GM18511 (cell line): Measurements from ENCODE around the gene KRT6B.
"Not testable (repeated sequence)": the region's sequence is repeated elsewhere in the genome, so short reads cannot be mapped to it uniquely, and the experiment has no call there.

ENCODE experiments used
- ATAC-seq: cut with Tn5 transposase; IDR thresholded peaks from one replicate; pipeline ENCODE4 v1.9.1; 2021; ENCODE audit warnings: mild to moderate bottlenecking, moderate library complexity; ENCODE audit not compliant: unreplicated experiment

The KRT6B gene

GRCh38 chr12:52452101-52452500, at the start of gene KRT6B:
Gene KRT6B (minus strand): TSS chr12:52452146. CDS start chr12:52452078, 68 bp downstream.
- ATAC-seq: no peak

DNA sequence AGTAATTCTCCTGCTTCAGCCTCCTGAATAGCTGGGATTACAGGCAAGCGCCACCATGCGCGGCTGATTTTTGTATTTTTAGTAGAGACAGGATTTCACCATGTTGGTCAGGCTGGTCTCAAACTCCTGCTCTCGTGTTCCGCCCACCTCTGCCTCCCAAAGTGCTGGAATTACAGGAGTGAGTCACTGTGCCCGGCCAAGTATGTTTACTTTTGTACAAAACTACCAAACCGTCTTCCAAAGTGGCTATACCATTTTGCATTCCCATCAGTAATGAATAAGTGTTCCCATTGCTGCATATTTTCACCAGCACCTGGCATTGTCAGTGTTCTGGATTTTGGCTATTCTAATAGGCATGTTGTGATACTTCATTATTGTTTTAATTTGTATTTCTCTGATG, 49.5 kb upstream of the KRT6B start:
- no peak for ATAC-seq

GRCh38 chr12:52500574-52500973, 48.6 kb upstream of the KRT6B start:
- not testable (repeated sequence) for ATAC-seq

GRCh38 chr12:52499806-52500560, 48.0 kb upstream of the KRT6B start:
- no peak for ATAC-seq

- no peak for ATAC-seq
Measured at GRCh38 chr12:52498946-52499345, 47.0 kb upstream of the KRT6B start.

DNA sequence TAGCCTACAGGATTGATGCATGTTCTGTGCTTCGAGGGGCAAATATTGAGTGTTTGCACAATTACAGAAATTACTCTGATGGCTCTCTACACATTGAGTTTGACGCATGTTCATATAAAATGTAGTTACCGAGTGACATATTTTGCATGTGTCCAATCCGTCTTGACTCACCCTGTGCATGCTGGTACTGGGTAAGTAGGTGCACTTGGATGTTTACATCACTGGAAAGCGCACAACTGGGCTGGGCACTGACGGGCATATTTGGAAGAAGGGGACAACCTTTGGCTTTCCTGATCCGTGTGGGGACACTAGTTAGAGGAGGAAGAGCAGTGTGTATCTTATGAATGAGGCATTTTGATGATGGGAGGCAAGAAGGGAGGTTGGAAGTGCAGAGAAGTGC, 46.0 kb upstream of the KRT6B start:
- ATAC-seq: no peak

- no peak for ATAC-seq
Measured at GRCh38 chr12:52496590-52497071, 44.7 kb upstream of the KRT6B start.

DNA sequence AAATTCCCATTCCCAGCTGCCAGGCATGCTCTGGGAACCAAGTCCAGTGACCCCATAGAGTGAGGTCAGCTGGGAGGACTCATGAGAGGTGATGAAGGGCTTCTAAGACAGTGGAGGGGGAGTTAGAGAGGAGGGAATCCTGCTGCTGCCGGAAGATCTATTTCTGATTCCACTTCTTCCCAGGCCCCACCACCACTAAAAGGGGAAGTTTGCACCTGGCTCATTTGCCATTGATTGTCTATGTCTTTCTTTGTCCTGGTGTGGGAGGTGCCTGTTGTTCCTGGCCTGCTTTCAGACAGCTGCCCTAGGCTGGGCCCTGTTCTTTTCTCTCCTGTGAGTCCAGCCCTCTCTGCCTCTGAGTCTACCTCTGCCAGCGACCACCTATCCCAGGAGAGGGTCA, 44.1 kb upstream of the KRT6B start:
- ATAC-seq: no peak

GRCh38 chr12:52495389-52495788, 43.4 kb upstream of the KRT6B start:
- ATAC-seq: no peak

DNA sequence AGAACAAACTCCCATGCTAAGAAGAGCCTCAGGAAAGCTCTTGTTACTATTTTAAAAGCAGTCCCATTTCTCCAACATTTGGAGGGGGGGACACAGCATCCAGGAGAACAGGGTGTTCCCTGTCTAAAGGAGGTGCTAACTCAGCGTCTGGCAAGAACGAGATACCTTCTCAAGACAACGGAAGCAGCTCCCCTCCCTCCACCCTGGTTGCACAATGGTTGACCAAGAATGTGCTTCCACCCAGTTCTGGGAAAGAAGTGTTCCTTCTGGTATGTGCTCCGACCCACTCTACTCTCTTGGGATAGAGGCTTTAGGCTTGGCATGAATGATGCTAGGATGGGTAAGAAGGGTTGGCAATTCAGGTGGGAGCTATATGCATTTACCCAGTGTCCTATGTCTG, 42.6 kb upstream of the KRT6B start:
- no peak for ATAC-seq

- ATAC-seq: no peak
Measured at GRCh38 chr12:52494100-52494499, 42.2 kb upstream of the KRT6B start.

- ATAC-seq: no peak
Measured at GRCh38 chr12:52493172-52493571, 41.2 kb upstream of the KRT6B start, which contains the start of gene KRT6A. Gene KRT6A (minus strand): TSS chr12:52493257. CDS start chr12:52493188, 69 bp downstream.

DNA sequence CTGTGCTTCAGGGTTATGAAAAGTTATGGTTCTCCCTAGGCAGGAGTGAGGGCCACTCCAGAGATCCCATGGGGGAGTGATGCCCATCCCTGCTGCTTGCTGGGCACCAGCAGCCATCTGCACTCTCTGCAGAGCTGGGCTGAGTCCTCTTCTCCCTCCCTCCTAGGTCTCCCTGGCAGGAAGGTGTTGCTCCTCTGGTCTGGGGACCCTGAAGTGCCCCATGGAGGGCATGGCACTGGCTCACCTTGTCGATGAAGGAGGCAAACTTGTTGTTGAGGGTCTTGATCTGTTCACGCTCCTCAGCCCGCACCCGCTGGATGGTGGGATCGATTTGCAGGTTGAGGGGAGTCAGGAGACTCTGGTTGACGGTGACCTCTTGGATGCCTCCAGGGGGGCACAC, 40.5 kb upstream of the KRT6B start:
- ATAC-seq: not testable (repeated sequence)

DNA sequence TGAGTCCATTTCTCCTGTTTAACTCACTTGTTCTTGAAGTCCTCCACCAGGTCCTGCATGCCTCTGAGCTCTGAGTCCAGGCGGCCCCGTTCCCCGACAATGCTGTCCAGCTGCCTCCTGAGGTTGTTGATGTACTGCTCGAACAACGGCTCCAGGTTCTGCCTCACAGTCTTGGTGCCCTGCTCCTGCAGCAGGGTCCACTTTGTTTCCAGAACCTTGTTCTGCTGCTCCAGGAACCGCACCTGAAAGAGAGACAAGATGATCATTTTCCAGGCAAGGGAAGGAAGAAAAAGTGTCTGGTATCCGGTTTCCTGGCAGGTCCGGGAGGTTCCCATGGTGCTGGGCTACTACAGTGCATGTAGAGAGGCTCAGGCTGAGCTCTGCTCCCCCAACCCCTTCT, 39.5 kb upstream of the KRT6B start:
- not testable (repeated sequence) for ATAC-seq

DNA sequence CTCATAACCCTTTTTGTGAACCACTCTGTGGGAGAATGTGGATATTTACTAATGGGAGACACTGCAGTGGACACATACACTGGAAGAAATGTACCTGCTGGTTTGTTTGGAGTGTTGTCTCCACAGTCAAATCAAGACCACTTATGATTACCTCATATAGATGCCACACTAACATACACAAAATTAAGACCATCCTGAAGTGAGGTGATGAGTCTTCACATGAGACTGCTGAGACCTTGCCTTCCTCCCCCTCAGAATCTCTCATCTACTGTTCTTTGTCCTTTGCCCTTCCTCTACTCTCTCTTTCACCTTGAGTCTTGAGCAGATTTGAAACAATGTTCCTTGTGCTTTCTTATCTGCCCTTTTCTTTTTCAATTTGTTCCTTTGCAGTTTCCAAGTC, 36.8 kb upstream of the KRT6B start:
- no peak for ATAC-seq

DNA sequence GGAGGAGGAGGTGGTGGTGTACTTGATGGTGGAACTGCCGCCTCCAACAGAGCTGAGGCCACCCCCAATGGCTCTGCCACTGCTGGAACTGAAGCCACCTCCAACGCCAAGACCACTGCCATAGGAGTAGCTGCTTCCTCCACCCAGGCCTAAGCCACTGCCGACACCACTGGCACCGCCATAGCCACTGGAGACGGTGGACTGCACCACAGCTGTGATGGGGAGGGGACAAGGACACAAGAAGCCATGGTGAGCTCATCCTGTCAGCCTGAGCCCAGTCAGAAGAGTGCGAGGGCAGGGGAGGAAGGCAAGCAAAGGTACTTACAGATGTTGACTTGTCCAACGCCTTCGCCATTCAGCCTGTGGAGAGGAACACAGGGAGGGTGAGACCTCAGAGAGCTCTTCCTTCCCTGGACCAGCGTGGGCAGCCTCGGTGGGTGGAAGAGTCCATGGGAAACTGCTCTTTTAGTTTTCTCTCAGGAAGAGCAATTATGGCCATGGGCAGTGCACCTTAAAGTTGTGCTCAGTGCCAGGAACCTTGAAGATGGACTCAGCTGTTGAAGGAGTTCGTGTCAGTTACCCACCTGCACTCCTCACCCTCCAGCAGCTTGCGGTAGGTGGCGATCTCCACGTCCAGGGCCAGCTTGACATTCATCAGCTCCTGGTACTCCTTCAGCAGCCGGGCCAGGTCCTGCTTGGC, 35.9 kb upstream of the KRT6B start:
- ATAC-seq: not testable (repeated sequence)

- no peak for ATAC-seq
Measured at GRCh38 chr12:52487211-52487610, 35.3 kb upstream of the KRT6B start.

DNA sequence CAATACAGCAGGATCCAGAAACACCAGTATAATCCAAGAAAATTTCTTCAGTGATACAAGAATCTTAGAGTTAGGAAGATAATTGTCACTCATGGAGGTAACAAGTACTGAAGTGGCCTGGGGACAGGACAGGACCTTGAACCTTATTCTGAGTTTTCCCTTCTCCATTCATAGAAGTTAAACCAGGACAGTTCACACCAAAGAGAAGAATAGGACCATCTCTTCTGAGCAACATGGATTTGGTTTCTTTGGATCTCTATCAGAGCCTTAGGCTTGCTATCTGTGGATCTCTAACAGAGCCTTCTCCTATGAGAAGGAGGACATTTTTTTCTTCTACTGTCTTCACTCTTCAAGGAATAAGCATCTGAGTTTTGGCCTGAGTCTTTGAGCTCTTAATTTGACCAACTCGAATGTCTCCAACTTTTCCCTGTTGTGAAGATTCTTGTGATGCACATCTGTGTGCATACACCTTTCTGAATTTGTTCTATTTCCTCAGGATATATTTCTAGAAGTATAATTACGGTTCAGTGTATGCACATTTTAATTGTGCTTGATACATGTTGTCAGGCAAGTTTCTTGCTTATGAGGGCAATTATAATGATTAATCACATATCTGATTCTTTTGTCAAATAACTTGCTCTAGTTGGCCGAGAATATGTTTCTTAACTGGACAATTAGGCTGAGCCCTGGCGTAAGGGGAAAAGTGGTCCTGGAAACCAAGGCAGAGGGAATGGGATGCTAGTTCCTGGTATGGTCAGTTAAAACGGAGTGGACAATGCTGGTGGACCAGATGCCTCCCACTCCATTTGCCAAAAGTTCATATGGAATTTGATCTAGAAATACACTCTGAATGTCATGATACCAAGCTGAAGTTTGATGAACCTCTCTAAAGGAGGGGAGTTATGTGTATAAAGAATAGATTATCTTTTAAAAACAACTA, 34.5 kb upstream of the KRT6B start:
- no peak for ATAC-seq

DNA sequence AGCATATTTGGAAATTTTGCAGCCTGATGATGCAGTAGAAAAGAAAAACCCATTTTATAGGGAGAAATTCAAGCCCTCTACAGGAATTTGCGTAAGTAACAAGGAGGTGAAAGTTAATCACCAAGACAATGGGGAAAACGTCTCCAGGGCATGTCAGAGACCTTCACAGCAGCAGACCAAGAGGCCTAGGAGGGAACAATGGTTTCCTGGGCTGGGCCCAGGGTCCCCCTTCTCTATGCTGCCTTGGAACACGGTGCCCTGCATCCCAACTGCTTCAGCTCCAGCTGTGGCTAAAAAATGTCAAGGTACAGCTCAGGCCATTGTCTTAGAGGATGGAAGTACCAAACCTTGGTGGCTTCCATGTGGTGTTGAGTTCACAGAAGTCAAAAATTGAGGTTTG, 28.1 kb upstream of the KRT6B start:
- no peak for ATAC-seq

- ATAC-seq: no peak
Measured at GRCh38 chr12:52477651-52478050, 25.7 kb upstream of the KRT6B start.

GRCh38 chr12:52474212-52474611, 22.3 kb upstream of the KRT6B start:
- ATAC-seq: no peak
